ENCODE data around the gene DSCAM.

DNA sequence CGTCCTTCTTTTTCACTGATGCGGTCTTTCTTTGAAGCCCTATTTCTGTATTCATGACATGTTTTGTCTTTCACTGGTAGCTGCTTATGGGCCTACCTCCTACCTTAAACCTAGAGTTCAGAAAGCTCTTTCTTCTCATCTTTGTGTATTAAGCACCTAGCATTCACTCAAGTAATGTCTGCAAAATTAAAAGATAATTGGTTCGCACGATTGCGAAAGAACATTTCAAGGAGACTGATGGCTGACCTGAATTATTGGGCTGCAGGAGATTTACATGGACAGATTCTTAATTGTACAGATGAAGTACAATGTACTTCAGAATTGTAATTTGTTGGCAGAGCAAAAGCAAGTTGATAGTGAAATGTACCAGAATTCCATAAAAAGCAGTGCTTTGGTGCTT, 773.3 kb downstream of the DSCAM start:
- TF ChIP-seq, protein P1, sequence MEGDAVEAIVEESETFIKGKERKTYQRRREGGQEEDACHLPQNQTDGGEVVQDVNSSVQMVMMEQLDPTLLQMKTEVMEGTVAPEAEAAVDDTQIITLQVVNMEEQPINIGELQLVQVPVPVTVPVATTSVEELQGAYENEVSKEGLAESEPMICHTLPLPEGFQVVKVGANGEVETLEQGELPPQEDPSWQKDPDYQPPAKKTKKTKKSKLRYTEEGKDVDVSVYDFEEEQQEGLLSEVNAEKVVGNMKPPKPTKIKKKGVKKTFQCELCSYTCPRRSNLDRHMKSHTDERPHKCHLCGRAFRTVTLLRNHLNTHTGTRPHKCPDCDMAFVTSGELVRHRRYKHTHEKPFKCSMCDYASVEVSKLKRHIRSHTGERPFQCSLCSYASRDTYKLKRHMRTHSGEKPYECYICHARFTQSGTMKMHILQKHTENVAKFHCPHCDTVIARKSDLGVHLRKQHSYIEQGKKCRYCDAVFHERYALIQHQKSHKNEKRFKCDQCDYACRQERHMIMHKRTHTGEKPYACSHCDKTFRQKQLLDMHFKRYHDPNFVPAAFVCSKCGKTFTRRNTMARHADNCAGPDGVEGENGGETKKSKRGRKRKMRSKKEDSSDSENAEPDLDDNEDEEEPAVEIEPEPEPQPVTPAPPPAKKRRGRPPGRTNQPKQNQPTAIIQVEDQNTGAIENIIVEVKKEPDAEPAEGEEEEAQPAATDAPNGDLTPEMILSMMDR (IDR thresholded peaks at IDR 0.05) = no peak
- TF ChIP-seq POLR2AphosphoS5 (IDR thresholded peaks at IDR 0.05) (no peak), EP300 (IDR thresholded peaks at IDR 0.05) (no peak)

All from gastroesophageal sphincter (tissue), 3 donors.